GM18508 (cell line): ENCODE data around the gene RMC1.
"Not testable (repeated sequence)": the region's sequence is repeated elsewhere in the genome, so short reads cannot be mapped to it uniquely, and the experiment has no call there.

Source experiments
- ATAC-seq: cut with Tn5 transposase; IDR thresholded peaks from one replicate; pipeline ENCODE4 v1.9.1; 2021; ENCODE audit warnings: moderate number of reproducible peaks; ENCODE audit not compliant: insufficient read depth, unreplicated experiment

The RMC1 gene

DNA sequence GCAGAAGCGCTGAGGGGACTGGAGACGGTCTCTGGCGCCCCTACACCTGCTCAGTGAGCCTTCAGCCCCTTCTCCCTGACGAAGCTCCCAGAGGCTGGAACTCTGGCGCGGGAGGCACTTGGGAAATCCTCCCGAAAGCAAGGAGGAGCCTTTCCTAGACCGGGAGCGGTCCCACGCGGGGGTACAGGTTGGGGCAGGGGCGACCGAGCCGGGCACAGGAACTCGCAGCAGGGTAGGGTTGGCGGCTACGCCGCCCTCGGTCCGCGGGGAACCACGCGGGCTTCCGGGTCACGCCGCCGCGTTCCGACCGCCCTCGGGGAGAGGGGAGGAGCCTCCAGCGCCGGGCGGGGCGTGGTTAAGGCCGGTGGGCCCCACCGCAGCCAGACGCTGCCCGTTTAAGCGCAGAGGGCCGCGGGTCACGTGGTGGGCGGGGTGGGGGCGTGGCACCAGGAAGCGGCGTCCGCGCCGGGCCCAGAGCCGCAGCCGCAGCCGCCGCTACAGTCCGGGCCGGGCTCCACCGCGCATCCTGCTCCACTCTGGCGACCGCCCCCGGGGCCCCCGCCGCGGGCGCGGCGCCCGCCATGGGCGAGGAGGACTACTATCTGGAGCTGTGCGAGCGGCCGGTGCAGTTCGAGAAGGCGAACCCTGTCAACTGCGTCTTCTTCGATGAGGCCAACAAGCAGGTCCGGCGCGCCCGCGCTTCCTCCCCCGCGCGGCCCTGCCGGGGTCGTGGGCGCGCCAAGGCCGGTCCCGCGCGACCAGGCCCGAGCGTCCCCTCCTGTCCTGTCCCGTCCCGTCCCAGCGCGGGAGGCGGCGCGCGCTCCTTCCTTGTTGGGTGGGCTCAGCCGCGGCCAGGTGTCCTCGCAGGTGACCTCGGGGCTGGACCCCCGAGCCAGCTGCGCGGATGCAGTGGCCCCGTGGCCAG, at the start of gene RMC1:
RMC1 (plus strand) TSS at position 474 of the 925 bp plus-strand sequence; CDS start at position 582, 108 bp downstream.
- ATAC-seq = peak; percentile 29

DNA sequence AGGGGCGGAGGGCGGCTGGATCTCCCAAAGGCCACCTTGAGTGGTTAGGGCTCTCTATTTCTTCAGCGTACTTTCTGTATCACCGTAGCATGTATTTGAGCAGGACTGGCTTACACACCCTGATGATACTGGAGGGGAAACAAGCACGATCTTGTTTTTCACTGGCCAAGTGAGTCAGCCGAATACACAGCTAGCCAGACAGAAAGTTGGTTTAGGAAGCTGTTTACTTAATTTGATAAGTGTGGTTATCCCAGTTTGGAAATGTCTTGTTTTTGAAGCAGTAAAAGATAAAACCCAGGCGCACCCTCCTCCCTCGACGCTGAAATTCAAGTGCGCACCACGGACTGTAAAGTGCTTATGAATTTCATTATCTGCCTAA, 49.6 kb upstream of the RMC1 start:
- no peak for ATAC-seq

DNA sequence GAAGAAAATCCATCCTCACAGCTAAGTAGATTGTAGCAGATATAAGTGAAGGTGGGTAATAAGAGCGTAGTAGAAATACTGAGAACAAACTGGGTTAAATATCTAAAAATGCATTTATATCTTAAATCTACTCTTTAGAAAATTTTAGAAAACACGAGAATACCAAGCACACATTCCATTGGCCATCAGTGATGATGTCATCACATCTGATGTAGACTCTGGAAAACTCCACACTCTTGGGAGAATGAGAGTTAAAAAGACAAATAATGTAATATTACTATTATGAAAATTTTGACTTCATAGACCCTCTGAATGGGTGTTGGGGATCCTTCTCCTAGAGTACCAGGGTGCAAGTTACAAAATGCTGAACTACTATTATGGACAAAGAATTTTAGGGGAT, 46.5 kb upstream of the RMC1 start:
- no peak for ATAC-seq

DNA sequence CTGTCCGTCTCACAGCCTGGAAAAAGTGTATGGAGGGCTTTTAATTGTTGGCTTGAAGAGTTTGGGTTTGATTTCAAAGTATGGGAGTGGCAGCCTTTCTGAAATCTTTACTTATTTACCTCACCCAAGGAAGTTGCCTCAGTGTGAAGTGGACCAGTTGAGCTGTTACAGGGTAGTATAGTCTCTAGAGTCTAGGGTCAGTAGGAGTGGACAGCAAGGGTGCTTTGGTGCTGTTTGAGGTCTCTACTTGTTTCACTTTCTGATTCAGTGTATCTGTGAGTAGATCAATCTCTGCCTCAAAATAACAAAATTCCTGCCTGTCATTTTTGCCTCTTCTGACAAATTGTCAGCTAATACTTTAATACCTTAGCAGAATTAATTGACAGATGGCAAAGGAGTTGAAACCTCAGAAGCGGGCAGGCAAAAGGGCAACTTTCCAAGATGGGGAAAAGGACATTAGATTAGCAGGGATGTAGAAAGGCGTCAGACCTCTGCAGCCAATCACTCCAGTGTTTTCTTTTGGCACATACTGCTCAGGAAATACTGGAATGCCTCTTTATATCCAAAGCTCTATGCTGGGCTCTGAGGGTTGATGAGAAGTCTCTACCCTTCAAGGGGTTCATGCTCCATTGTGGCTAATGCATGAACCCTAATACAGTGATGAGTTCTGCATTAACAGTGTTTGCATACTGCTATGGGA, 44.3 kb upstream of the RMC1 start:
- no peak for ATAC-seq

DNA sequence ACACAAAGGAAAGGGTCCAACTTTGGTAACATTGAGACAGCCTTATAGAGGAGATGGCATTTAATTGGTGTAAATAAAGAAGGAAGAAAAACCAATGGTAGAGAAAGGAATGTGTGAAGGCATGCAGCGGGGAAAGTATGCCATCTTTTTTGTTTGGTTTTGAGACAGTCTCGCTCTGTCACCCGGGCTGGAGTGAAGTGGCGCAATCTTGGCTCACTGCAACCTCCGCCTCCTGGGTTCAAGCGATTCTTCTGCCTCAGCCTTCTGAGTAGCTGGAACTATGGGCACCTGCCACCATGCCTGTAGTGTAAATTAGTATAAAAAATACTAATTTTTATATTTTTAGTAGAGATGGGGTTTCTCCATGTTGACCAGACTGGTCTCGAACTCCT, 43.8 kb upstream of the RMC1 start:
- ATAC-seq = no peak

DNA sequence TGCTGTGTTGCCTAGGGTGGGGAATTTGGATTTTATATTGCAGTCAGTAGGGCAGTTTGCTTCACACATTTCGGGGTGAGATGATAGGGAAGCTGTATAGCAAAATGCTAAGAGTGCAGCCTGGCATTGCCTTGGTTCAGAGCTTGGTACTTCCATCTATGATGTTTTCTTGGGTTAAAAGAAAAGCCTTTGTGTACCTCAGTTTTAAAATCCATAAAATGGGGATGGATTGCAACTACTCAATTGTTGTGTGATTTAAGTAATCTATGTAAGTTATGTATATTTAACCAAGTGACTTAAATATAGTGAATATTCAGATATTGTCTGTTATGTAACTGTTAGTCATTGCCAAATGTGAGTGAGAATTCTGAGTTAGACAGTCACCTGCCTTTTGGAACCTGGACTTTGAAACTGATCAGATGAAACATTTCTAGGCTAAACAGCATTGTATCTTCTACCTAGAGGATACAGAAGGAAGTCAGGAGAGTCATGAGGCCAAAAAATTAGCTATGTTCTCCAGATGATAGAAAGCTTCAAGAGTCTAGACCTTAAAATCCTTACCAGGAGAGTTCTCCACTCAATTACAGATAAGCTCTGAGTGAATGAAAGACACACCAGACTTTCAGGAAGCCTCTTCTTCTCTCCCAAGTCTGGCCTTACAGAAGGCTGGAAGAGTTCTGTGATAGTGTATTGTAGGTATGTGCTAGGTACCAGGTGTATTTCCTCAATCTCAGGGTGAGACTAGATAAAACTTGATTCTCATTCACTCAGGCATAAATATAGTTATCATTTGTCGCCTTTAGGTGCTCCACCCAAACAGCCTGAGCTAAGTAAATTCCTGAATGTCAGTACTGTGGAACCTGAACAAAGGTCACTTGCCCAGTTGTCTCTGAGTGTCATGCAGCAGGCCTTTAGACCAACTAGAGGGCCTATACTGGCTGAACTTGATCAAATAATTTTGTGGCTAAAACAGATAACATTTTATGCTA, 42.7 kb upstream of the RMC1 start:
- no peak for ATAC-seq

DNA sequence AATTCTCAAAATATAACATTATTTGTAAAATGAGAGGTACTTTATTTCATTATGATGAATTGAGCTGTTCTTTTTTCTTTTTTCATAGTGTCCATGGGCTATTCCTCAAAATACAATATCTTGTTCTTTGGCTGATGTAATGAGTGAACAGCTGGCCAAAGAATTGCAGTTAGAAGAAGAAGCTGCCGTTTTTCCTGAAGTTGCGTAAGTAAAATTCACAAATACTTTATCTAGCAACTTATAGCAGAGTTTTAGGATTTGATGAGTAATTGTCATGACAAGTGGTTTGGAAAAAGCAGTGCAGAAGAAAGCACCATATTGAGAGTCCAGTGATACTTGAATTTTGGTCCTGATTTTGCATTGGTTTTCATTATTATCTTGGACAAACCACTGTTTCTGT, 40.4 kb upstream of the RMC1 start:
- ATAC-seq = no peak

DNA sequence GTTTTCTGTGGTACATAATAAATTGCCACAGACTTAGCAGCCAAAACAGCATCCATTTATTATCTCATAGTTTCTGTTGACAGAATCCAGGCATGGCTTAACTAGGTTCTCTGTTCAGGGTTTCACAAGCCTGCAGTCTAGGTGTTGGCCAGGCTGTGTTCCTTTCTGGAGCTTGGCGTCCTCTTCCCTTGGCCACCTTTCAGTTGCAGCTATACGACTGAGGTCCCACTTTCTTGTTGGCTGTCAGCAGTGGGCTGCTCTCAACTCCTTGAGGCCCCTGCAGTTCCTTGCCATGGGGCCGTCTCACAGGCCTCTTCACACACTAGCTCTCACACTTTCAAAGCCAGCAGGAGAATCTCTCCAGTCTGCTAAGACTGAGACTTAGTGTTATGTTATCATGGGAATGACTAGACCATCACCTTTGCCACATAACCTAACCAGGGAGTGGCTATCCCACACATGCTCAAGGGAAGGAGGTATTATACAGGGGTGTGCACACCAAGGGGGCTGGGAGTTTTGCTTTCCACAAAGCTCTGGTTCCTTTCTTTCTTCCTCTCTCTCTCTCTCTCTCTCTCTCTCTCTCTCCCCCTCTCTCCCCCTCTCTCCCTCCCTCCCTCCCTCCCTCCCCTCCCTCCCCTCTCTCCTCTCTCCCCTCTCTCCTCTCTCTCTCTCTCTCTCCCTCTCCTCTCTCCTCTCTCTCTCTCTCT, 34.4 kb upstream of the RMC1 start:
- no peak for ATAC-seq

DNA sequence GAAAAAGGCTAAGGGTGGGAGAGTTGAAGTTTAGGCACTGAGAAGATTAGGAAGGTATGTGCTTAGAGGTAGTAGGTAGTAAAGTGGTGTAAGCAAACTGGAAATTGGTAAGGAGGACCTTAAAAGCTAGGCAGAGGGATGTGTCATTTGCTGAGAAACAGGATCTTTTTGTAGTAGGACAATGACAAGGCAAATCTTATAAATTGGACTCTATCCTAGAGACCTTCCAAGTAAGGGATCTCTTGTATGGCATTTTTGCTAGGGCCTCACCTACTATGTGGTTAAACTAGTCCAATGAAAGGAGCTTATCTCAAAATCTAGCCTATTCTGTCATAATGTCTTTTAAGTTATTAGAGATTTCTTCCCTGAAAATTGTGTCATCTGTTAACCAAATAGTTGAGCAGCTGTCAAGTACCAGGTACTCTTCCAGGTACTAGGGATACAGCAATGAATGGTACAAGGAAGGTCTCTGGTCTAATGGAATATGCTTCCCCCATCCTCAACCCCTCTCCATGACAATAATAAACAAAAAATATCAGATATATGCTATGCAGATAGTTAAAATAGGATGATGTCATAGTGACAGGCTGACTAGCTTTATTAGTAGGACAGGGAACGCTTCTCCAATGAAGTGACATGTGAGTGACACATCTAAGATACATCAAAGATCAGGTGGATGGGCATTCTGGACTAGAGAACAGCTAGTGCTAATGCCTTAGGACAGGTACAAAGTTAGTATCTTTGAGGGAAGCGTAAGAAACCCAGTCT, 32.5 kb upstream of the RMC1 start:
- ATAC-seq = no peak

DNA sequence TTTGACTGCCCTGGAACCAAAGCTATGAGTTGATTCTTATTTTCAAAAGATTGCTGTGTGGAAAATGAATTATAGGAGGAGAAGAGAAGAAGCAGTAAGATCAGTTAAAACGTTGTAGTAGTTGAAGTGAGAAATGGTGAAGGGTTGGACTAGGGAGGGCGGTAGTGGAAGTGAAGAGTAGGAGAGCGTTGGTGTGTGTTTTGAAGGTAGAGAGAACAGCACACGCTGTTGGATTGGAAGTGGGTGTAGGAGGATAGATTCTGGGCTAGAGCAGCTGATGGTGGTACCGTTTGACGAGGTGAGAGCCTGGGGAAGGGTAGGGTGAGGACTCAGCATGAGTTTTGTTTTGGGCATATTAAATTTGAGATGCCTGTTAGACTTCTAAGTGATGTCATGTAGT, 31.8 kb upstream of the RMC1 start:
- no peak for ATAC-seq

DNA sequence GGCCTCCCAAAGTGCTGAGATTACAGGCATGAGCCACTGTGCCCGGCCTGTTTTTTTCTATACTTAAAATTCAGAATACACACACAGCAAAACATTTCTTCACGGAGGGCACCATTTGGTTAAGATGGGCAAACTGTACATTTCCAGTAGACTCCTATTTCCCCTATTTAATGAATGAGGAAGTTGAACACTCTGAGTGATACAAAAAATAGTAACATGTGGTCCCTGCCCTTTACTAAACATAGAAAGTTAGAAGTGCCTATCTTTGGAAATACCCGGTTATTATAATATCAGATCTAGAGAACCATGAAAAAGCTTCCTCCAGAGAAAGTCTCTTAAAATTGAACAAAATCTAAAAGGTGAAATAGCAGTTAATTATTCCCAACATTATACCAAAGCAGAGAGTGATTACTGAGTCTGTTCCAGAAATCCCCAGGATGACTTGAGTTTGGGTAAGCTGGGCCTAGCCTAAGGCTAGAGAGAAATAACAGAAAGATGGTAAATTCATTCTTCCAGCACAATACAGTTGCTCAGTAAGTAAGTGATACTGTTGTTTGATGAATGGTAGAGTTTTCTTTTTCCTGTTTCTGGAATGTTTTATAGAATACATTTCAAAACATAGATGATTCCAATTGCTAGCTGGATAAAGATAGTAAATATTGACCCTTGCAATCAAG, 23.3 kb upstream of the RMC1 start:
- no peak for ATAC-seq

DNA sequence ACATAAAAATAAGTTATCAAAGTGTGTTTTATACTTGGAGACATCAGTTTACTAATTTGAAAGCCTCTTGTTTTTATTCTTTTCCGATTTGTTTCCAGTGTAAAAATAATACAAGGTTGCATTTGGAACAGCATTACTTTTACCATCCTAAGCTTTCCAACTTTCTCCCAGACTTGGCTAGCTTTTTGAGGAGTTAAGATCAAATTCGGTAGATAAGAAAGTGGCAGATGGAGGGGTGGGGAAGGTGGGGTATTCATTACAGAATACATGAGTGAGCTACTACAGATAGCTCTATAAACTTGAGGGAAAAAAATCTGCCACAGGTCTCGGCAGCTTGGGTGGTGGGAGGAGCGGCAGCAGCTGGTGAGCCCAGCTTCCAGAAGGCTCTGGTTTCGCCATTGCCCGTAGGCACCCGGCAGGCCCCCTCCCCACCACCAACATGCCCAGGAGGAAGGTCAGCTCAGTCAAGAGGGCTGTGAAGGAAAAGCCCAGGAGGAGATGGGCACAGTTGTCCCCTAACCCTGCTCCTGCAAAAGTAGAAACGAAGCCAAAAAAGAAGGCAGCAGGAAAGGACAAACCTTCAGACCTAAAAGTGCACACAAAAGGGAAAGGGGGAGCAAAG, 18.6 kb upstream of the RMC1 start:
- ATAC-seq = no peak

DNA sequence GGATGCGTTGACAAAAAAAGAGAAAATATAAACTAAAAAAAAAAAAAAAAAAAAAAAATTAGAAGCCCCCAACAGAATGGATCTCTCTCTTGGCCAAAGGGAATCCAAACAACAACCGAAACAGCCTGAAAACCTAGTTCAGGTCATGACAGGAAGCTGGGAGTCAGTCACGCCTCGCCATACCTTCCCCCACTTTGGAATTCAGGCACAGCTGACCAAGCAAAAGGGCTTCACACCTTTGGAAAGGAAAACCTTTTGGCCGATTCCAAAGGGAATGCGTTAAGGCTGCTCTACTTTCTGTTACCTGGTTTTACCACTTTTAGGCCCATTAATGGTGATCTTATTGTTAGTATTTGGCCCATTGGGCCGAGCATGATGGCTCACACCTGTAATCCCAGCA, 17.9 kb upstream of the RMC1 start:
- no peak for ATAC-seq

DNA sequence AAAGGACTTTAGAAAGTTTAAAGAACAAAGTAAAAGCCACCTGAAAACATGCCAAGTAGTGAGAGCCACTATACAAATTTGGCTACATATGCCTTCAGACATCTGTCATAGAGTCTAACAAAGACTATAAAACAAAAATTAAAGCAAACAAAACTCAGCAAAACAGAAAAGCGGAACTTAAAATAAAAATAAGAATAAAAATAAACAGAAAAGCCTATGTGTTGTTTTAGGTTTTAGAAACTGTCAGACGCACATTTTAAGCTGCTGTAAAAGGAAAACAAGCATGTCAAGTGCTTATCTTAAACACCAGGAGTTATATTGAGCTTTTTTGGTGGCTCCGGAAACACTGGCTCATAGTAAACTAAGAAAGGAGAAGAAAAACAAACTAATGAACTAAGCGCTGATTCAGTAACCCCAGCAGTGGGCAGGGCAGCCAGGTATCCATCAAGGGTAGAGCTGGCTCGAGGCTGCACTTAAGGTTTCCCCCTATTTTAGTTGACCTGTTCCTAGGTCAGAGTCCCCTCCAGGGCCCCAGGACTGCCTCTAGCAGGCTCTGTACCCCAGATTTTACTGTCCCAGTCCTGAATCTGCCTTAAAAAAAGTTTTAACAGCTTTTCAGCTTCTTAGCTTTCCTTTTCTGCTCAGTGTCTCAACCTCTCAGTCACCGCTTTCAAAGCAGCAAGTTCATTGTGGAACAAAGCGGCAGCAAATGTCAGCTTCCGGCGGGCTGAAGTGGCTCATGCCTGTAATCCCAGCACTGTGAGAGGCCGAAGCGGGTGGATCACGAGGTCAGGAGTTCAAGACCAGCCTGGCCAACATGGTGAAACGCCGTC, 15.4 kb upstream of the RMC1 start:
- ATAC-seq = peak; percentile 51

DNA sequence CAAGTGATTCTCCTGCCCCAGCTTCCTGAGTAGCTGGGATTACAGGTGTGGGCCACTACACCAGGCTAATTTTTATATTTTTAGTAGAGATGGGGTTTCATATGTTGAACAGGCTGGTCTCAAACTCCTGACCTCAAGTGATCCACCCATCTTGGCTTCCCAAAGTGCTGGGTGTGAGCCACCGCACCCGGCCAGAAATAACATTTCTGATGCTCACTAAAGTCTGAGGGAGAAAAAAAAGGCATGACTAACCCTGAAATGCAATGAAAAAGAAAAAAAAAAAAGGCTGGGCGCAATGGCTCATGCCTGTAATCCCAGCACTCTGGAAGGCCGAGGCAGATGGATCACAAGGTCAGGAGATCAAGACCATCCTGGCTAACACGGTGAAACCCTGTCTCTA, 13.7 kb upstream of the RMC1 start:
- ATAC-seq = not testable (repeated sequence)

DNA sequence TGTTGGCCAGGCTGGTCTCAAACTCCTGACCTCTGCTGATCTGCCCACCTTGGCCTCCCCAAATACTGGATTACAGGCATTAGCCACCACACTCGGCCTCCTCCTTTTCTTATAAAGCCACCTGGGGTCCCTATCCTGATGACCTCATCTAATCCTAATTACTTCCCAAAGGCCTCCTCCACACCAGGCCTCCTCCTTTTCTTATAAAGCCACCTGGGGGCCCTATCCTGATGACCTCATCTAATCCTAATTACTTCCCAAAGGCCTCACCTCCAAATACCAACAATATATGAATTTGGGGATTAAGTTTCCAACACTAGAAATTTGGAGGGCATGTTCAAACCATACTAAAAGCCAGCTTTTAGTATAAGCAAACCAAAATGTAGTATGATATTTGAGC, 9.7 kb upstream of the RMC1 start:
- no peak for ATAC-seq

DNA sequence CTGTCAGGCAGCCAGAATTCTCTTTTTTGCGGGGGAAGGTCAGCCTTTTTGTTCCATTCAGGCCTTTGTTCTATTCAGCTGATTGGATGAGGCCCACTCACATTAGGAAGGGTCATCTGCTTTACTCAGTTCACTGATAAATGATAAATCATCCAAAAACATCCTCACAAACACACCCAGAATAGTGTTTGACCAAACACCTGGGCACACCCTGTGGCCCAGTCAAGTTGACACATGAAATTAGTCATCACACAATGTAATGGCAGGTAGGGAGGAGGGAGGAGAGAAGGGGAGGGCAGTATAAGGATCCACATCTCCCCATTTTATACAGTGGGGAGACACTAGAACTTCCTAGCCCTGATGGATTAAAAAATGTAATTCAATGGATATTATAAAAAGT, 8.3 kb upstream of the RMC1 start:
- ATAC-seq = no peak
